Measurements from ENCODE around the gene B3GNT8.
"Not testable (repeated sequence)": the region's sequence is repeated elsewhere in the genome, so short reads cannot be mapped to it uniquely, and the experiment has no call there.

The B3GNT8 gene

DNA sequence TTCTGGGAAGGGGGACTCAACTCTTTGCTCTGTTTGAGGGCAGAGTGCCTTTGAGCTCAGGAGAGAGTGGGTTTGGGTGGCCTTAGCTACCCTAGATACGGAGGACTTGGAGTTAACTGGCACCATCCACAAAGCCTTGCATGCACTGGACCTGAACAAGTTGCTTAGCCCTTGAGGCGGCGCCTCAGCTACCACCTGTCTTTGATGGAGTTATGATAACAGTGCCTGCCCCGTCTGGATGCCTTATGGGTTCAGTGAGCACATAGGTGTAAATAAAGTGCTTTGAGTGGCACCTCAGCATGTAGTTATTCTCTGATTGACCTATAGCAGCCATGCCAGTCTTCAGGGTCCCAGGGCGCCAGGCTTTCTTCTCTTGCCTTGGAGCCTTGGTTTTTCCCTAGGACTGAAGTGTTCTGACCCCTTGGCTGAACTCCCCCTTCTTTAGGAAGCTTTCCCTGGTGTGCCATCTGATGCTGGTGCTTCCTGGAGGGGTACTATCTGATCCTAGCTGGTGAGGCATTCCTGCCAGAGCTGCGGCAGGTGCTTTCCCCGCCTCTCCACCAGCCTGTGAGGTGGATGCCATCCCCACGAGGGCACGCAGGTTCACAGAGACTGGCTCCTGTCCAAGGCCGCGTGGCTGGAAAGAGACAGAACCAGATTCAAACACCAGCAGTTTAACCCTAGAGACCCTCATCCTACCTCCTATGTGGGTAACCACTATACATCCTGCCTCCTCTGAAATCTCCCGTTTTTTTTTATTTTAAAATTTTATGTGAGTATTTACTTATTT is 23.8 kb downstream of the B3GNT8 start:
- no peak for DNase-seq
- intact Hi-C loops (cut with DNase I) = no loop called here

DNA sequence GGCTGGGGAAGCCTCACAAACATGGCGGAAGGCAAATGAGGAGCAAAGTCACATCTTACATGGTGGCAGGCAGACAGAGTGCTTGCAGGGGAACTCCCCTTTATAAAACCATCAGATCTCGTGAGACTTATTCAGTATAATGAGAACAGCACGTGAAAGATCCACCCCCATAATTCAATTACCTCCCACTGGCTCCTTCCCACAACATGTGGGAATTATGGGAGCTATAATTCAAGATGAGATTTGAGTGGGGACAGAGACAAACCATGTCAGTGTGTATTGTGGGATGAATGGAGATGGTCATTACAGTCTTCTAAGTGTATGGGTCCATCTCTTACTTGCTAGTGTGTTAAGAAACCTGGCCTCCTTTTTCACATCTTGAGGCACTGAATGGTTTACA is 25.2 kb downstream of the B3GNT8 start:
- intact Hi-C loops (cut with DNase I) = no loop called here
- no peak for DNase-seq

- intact Hi-C loops (cut with DNase I) = no loop called here
- no peak for DNase-seq
These were observed 25.7 kb downstream of the B3GNT8 start for GRCh38 chr19:41401483-41401882.

- no peak for DNase-seq
- intact Hi-C loops (cut with DNase I) = loop anchor here (5.0 kb wide), 2 partner anchors 37 to 38 kb away; partner anchors contain the start of genes B9D2 and DMAC2
These were observed 27.6 kb downstream of the B3GNT8 start for GRCh38 chr19:41399525-41399924.

GRCh38 chr19:41399091-41399490 is 28.1 kb downstream of the B3GNT8 start:
- DNase-seq = no peak
- intact Hi-C loops (cut with DNase I) = loop anchor here (5.0 kb wide), 2 partner anchors 37 to 38 kb away; partner anchors contain the start of genes B9D2 and DMAC2

- no peak for DNase-seq
- intact Hi-C loops (cut with DNase I) = loop anchor here (5.0 kb wide), 2 partner anchors 36 to 39 kb away; partner anchors contain the start of genes B9D2 and DMAC2
These were observed 28.6 kb downstream of the B3GNT8 start for GRCh38 chr19:41398598-41398997.

DNA sequence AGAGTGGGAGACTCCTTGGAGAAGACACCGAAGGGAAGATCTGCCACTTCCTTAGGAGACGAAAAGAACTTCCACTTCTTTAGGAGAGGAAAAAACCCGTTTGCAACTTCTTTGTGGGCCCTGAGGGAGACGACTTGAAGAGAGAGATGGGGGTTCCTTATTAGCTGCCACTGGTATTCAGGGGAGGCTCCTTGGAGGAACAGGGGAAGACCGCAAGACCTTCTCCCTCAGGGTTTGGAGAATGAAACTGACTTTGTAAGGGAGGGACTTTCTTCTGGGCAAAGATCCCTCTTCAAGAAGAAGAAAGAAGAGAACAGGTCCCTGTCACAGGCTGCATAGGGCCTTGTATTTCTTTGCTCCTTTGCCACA is 29.1 kb downstream of the B3GNT8 start:
- intact Hi-C loops (cut with DNase I) = loop anchor here (5.0 kb wide), 2 partner anchors 36 to 39 kb away; partner anchors contain the start of genes B9D2 and DMAC2

GRCh38 chr19:41397086-41398049 is 29.8 kb downstream of the B3GNT8 start, which contains the start of the genes BCKDHA and EXOSC5:
Gene BCKDHA (plus strand): TSS chr19:41397818. CDS start chr19:41397828, 10 bp downstream.
Gene EXOSC5 (minus strand): TSS chr19:41397359. CDS start chr19:41397328, 31 bp downstream.
- peak; percentile 97 to 100 (median 99) for DNase-seq

More for the DNA sequence above, 29.1 kb downstream of the B3GNT8 start:
- DNase-seq = no peak

GRCh38 chr19:41395355-41395754 is 31.8 kb downstream of the B3GNT8 start:
- intact Hi-C loops (cut with DNase I) = loop anchor here (5.0 kb wide), 2 partner anchors 33 to 42 kb away; partner anchors contain the start of genes B9D2 and DMAC2
- no peak for DNase-seq

More at GRCh38 chr19:41397086-41398049, 29.8 kb downstream of the B3GNT8 start, which contains the start of the genes BCKDHA and EXOSC5:
- intact Hi-C loops (cut with DNase I) = loop anchor here (5.0 kb wide), 2 partner anchors 35 to 40 kb away; partner anchors contain the start of genes B9D2 and DMAC2

DNA sequence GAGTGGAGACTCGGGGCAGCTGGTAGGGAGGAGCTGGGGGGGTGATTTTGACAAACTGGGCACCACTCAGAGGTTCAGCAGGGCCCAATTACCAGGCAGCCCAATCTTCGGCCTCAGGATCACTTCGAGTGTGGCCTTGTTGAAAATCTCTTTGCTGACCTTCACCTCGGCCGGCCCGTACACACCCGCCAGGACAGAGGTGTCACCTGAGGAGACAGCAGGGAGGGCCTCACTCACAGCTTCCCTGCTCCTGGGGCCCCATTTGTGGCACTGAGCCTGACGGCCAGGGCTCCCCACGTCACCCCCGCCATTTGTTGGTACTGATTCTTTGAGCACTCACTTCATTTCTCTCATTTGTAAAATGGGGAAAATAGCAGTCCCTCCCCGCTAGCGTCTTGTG is 34.4 kb downstream of the B3GNT8 start:
- intact Hi-C loops (cut with DNase I) = no loop called here

DNA sequence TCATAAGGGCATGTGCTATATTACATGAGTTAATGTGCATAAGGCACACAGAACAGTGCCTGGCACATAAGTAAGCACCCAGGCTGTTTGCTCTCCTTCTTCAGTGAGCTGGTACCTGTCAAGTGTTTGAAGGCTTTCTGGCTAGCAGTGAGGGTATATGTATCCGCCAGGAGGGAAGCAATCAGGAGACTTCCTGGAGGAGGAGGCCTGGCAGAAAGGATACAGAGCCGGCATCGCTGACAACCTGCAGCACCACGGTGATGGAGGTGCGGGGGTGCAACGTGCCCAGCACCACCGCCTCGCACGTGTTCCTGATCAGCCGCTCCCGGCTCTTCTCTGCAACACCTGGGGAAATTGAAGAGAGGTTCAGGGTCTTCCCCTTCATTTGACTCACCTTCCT is 35.6 kb downstream of the B3GNT8 start:
- DNase-seq = no peak
- intact Hi-C loops (cut with DNase I) = no loop called here

More for the DNA sequence above, 34.4 kb downstream of the B3GNT8 start:
- no peak for DNase-seq

DNA sequence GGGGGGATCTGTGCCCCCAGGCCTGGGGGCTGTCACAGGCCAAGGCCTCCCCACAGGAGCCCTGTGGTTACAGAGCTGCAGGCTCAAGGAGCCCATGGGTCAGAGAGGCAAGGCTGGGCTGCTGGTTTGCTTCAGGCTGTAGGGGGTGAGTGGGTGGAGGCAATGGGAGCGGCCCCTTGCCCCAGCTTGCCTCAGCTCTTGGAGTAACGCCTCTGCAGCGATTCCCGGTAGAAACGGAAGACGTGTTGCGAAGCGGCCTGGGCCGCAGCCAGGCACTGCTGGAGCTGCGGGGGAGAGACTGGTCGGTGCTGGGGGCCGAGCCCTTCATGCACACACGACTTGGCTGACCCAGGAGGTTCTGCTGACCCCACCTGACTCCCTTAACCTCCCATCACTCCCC is 40.7 kb downstream of the B3GNT8 start:
- intact Hi-C loops (cut with DNase I) = no loop called here

GRCh38 chr19:41384351-41384750 is 42.8 kb downstream of the B3GNT8 start:
- no peak for DNase-seq
- intact Hi-C loops (cut with DNase I) = no loop called here

More for the DNA sequence above, 40.7 kb downstream of the B3GNT8 start:
- DNase-seq = peak in 29 of 42 donors; percentile 10 to 78 (median 39)

GRCh38 chr19:41381536-41381935 is 45.6 kb downstream of the B3GNT8 start:
- DNase-seq; intact Hi-C loops (cut with DNase I): not testable (repeated sequence)

DNA sequence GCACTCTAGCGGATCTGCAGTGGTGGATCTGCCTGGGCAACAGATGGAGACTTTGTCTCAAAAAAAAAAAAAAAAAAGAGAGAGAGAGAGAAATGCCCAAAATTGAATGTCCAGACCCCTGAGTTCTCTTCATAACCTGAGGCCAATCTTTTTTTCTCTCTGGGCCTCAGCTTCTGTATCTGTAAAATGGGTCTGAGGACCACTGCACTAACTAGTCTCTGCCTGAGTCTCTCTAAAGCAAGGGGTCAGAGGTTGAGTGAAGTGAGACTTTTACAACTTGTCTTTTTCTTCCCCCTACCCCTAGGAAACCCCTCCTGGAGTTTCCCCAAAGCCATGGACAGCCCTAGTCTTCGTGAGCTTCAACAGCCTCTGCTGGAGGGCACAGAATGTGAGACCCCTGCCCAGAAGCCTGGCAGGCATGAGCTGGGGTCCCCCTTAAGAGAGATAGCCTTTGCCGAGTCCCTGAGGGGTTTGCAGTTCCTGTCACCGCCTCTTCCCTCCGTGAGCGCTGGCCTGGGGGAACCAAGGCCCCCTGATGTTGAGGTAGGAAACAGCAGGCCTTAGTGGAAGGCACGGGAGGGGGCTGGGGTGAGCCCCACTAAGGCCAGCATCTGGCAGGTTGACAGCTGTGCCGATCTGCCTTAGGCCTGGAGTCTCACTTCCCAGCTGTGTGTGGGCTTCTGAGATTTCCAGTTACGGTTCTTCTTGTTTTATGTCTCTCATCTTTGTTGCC is 49.0 kb downstream of the B3GNT8 start:
- intact Hi-C loops (cut with DNase I) = no loop called here
- no peak for DNase-seq

- peak in 31 of 42 donors; percentile 24 to 75 (median 43) for DNase-seq
- intact Hi-C loops (cut with DNase I) = no loop called here
These were observed 50.2 kb downstream of the B3GNT8 start for GRCh38 chr19:41376998-41377365.

GRCh38 chr19:41376241-41376997 is 50.8 kb downstream of the B3GNT8 start, which contains the start of gene TMEM91:
Gene TMEM91 (plus strand): TSS chr19:41376533. CDS start chr19:41378310, 1,777 bp downstream.
- peak in 24 of 42 donors; percentile 19 to 60 (median 34) for DNase-seq
- intact Hi-C loops (cut with DNase I) = no loop called here
